Osteocyte (in vitro differentiated cells): ENCODE measurements around the gene HMGXB3. TPM values are rescaled to one million over a fixed set of nuclear protein-coding genes. Genes with fewer than 3 reads are reported as not detected.

Source experiments
- DNase-seq: peaks from one replicate; pipeline ENCODE4 v3.0.0; 2021; ENCODE audit warnings: mixed read lengths; ENCODE audit not compliant: unreplicated experiment; ENCODE audit errors: extremely low spot score
- H3K27ac Mint-ChIP-seq: one replicate; pipeline ENCODE4 v1.8.0; 2021; ENCODE audit warnings: mild to moderate bottlenecking, mixed read lengths; ENCODE audit not compliant: unreplicated experiment
- H3K27me3 Mint-ChIP-seq: one replicate; pipeline ENCODE4 v1.8.0; 2021; ENCODE audit warnings: mixed read lengths; ENCODE audit not compliant: unreplicated experiment
- H3K36me3 Mint-ChIP-seq: one replicate; pipeline ENCODE4 v1.8.0; 2021; ENCODE audit warnings: mixed read lengths; ENCODE audit not compliant: unreplicated experiment
- H3K4me1 Mint-ChIP-seq: one replicate; pipeline ENCODE4 v1.8.0; 2021; ENCODE audit warnings: mixed read lengths; ENCODE audit not compliant: unreplicated experiment
- H3K4me3 Mint-ChIP-seq: one replicate; pipeline ENCODE4 v1.8.0; 2021; ENCODE audit warnings: mild to moderate bottlenecking, moderate library complexity, mixed read lengths; ENCODE audit not compliant: unreplicated experiment
- H3K9me3 Mint-ChIP-seq: one replicate; pipeline ENCODE4 v1.8.0; 2021; ENCODE audit warnings: mixed read lengths; ENCODE audit not compliant: unreplicated experiment
- total RNA-seq: library from RNA; stranded (reverse); gene quantifications from 2 replicates; pipeline ENCODE4 v1.2.1, GENCODE V29; 2021
- TF ChIP-seq, protein P1 (sequence below): fragments of 200-600 bp; sonication (generic); IDR thresholded peaks from 2 replicates; pipeline ENCODE4 v1.5.0; 2021; ENCODE audit warnings: antibody characterized with exemption, mild to moderate bottlenecking, moderate library complexity

The HMGXB3 gene
- total RNA-seq, 1 donor from 2014 or later, result 58.6 TPM

DNA sequence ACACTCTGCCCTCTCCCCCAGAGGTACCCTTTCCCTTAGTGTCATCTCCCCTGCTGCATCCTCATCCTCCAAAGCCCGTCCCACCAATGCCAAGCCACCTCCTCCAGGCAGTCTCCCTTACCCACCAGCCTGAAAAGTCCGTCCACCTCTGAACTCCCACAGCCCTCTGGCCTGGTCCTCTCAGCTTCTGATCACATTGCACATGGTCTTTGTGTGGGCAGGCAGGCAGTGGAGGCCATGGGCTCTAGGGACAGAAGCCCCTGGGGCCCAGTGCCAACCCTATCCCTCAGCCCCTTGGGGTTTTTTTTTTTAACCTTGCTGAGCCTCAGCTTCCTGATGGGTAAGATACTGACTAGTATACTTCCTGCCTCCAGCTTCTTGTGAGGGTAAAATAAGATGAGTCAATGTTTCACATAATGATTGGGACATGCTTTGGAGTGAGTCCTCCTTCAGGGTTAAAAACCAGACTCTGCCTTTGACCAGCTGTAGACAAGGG, 66.4 kb downstream of the HMGXB3 start:
- TF ChIP-seq, protein P1, sequence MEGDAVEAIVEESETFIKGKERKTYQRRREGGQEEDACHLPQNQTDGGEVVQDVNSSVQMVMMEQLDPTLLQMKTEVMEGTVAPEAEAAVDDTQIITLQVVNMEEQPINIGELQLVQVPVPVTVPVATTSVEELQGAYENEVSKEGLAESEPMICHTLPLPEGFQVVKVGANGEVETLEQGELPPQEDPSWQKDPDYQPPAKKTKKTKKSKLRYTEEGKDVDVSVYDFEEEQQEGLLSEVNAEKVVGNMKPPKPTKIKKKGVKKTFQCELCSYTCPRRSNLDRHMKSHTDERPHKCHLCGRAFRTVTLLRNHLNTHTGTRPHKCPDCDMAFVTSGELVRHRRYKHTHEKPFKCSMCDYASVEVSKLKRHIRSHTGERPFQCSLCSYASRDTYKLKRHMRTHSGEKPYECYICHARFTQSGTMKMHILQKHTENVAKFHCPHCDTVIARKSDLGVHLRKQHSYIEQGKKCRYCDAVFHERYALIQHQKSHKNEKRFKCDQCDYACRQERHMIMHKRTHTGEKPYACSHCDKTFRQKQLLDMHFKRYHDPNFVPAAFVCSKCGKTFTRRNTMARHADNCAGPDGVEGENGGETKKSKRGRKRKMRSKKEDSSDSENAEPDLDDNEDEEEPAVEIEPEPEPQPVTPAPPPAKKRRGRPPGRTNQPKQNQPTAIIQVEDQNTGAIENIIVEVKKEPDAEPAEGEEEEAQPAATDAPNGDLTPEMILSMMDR, result no peak
- Mint-ChIP-seq H3K36me3 (no peaks in the 10 kb centered on the region), H3K9me3 (no peaks in the 10 kb centered on the region), H3K27ac (peak overlapping the region; percentile 71), H3K4me1 (peaks cover 46% of the 10 kb centered on the region), H3K27me3 (no peaks in the 10 kb centered on the region), H3K4me3 (no peak overlapping the region)
- no peak for DNase-seq

DNA sequence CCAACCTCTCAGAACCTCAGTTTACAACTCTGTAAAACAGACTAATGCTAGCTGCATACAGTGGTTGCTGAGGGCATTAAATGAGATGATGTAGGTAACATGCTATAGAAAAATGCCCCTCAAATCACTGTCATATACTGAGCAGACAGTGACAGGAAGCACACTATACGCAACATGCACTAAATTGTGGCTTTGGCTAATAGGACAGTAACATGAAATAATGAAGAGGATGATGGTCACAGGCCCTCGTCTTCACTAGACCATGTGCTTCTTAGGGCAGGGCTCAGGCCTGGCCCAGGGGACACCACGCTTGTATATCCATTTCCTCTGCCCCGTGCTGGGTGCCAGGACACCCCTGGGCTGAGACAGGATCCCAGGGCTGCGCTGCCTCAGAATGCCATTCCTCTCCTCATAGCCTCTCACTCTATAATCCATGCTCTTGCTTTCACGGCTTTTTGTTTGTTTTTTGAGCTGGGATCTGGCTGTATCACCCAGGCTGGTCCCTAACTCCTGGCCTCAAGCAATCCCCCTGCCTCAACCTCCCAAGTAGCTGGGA, 66.9 kb downstream of the HMGXB3 start:
- Mint-ChIP-seq H3K9me3 (no peaks in the 10 kb centered on the region), H3K36me3 (no peaks in the 10 kb centered on the region), H3K4me1 (peaks cover 46% of the 10 kb centered on the region), H3K27ac (no peak overlapping the region), H3K27me3 (no peaks in the 10 kb centered on the region), H3K4me3 (no peak overlapping the region)
- TF ChIP-seq, protein P1, result no peak
- no peak for DNase-seq

DNA sequence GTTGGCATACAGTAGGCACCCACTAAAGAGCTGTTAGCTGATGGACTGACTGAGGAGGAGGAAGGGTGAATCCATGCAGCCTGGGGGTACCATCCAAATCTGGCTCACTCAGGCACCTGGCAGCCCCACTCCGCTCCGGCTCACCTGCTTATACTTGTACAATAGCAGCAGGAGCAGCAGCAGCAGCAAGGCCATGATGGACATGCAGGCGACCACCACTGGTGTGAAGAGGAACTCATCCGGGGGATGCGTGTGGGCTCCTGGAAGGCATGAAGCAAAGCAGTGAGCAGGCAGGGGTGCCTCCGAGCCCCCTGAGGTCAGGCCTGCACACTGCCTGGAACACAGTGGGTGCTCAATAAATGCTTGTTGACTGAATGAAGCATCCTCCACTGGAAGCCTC, 67.5 kb downstream of the HMGXB3 start:
- Mint-ChIP-seq H3K4me3 (no peak overlapping the region), H3K4me1 (peaks cover 46% of the 10 kb centered on the region), H3K27me3 (no peaks in the 10 kb centered on the region), H3K36me3 (peaks cover 4% of the 10 kb centered on the region), H3K27ac (no peak overlapping the region), H3K9me3 (peaks cover 4% of the 10 kb centered on the region)
- no peak for DNase-seq
- TF ChIP-seq, protein P1, result no peak

DNA sequence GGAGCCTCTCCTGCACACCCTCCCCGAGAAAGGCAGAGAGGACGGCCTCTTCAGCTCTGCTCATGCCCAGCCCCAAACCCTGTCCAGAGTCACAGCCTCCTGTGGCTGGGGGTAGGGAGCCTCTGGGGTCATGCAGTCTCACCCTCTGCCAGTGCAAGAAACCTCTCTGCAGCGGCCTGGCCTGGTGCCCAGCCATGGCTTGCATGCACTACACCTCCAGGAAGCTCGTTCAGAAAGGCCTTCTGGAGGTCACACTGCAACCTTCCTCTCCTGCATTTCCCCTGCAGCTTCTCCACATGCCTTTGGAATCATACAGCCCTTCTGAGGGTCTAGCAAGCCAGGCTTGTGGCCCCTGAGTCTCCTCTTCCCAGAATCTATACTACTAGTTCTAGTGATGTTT, 67.9 kb downstream of the HMGXB3 start:
- Mint-ChIP-seq H3K4me3 (no peak overlapping the region), H3K36me3 (peaks cover 4% of the 10 kb centered on the region), H3K4me1 (peaks cover 46% of the 10 kb centered on the region), H3K27ac (no peak overlapping the region), H3K27me3 (no peaks in the 10 kb centered on the region), H3K9me3 (peaks cover 4% of the 10 kb centered on the region)
- TF ChIP-seq, protein P1, result no peak
- no peak for DNase-seq

DNA sequence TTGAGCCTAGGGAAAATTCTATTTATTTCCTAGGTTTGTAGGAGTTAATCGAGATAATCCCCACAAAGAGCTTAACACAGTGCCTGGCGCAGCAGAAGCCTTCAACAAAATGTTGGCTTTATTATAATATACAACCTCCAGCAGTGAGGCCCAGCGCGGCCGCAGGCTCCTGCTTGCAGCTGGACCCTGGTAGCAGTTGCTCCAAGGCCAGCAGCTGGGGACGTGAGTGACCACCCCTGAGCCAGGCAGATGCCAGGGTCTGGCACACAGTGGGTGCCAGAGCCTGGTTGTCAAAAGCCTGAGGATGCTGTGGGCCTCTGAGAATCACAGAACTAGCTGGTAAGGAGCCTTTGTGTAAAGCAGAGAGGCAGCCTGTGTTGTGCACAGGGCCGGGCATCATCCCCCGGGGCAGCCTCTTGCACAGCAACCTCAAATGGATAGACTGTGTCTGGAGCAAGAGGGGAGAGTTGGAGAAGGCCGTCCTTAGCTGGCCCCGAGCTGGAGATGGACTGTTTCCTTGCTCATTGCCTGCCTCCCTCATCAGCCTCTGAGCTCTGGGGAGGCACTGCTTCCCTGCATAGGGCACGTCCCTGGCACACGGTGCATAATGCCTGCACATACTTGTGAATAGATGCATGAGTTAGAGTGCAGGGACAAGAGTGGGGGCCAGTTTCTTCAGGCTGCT, 68.6 kb downstream of the HMGXB3 start:
- DNase-seq, result no peak
- TF ChIP-seq, protein P1, result no peak
- no peaks in the 10 kb centered on the region for H3K27me3 Mint-ChIP-seq
- peaks cover 4% of the 10 kb centered on the region for H3K9me3 Mint-ChIP-seq
- peaks cover 43% of the 10 kb centered on the region for H3K4me1 Mint-ChIP-seq
- no peak overlapping the region for H3K4me3 Mint-ChIP-seq
- no peak overlapping the region for H3K27ac Mint-ChIP-seq
- peaks cover 4% of the 10 kb centered on the region for H3K36me3 Mint-ChIP-seq
